Activated T-cell treated with anti-CD3 and anti-CD28 coated beads for 24 hours (primary cell): ENCODE results near the gene TECPR1.

ENCODE experiments used
- DNase-seq: peaks from one replicate; pipeline ENCODE4 v3.0.0-alpha.2; 2020; ENCODE audit warnings: low read depth

Gene TECPR1

GRCh38 chr7:98248156-98248555 is 3.9 kb downstream of the TECPR1 start:
- no peak for DNase-seq

- no peak for DNase-seq
Observed at GRCh38 chr7:98244871-98245270, 7.2 kb downstream of the TECPR1 start.

GRCh38 chr7:98242934-98243333 is 9.1 kb downstream of the TECPR1 start:
- DNase-seq, result no peak

GRCh38 chr7:98242342-98242741 is 9.7 kb downstream of the TECPR1 start:
- no peak for DNase-seq

- no peak for DNase-seq
Observed at GRCh38 chr7:98241674-98242241, 10.3 kb downstream of the TECPR1 start.

- no peak for DNase-seq
Observed at GRCh38 chr7:98240961-98241673, 10.9 kb downstream of the TECPR1 start.

- no peak for DNase-seq
Observed at GRCh38 chr7:98238976-98239375, 13.1 kb downstream of the TECPR1 start.

GRCh38 chr7:98238076-98238475 is 14.0 kb downstream of the TECPR1 start:
- DNase-seq, result no peak

- DNase-seq, result no peak
Observed at GRCh38 chr7:98236355-98237185, 15.5 kb downstream of the TECPR1 start.

GRCh38 chr7:98235901-98236300 is 16.1 kb downstream of the TECPR1 start:
- DNase-seq, result no peak

GRCh38 chr7:98234429-98235147 is 17.4 kb downstream of the TECPR1 start:
- no peak for DNase-seq

GRCh38 chr7:98233219-98234070 is 18.6 kb downstream of the TECPR1 start:
- no peak for DNase-seq

- DNase-seq, result no peak
Observed at GRCh38 chr7:98232799-98233198, 19.2 kb downstream of the TECPR1 start.

- no peak for DNase-seq
Observed at GRCh38 chr7:98232263-98232585, 19.8 kb downstream of the TECPR1 start.

- no peak for DNase-seq
Observed at GRCh38 chr7:98231493-98232262, 20.4 kb downstream of the TECPR1 start.

GRCh38 chr7:98230746-98231471 is 21.1 kb downstream of the TECPR1 start:
- no peak for DNase-seq

- DNase-seq, result no peak
Observed at GRCh38 chr7:98229991-98230745, 21.9 kb downstream of the TECPR1 start.

- DNase-seq, result no peak
Observed at GRCh38 chr7:98229441-98229840, 22.6 kb downstream of the TECPR1 start.

GRCh38 chr7:98228801-98229200 is 23.2 kb downstream of the TECPR1 start:
- no peak for DNase-seq
